ENCODE results near the gene LAMA4.

- no peak for TF ChIP-seq POLR2A (IDR thresholded peaks at IDR 0.05)
- TF ChIP-seq CTCF (IDR thresholded peaks at IDR 0.05), result no peak
Observed at GRCh38 chr6:112227992-112228391, 26.4 kb downstream of the LAMA4 start.

Measured in testis (tissue), 2 donors.